Measurements from ENCODE around the gene PCDHGA11.

DNA sequence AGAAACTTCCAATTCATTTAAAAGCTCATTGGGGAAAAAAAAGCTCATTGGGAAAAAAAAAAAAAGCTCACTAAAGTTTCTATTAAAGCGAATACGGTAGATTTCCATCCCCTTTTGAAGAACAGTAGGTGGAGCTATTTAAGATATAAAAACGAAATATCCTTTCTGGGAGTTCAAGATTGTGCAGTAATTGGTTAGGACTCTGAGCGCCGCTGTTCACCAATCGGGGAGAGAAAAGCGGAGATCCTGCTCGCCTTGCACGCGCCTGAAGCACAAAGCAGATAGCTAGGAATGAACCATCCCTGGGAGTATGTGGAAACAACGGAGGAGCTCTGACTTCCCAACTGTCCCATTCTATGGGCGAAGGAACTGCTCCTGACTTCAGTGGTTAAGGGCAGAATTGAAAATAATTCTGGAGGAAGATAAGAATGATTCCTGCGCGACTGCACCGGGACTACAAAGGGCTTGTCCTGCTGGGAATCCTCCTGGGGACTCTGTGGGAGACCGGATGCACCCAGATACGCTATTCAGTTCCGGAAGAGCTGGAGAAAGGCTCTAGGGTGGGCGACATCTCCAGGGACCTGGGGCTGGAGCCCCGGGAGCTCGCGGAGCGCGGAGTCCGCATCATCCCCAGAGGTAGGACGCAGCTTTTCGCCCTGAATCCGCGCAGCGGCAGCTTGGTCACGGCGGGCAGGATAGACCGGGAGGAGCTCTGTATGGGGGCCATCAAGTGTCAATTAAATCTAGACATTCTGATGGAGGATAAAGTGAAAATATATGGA, 9.7 kb downstream of the PCDHGA11 start, which contains the start of gene PCDHGA12:
- TF ChIP-seq, protein P1, sequence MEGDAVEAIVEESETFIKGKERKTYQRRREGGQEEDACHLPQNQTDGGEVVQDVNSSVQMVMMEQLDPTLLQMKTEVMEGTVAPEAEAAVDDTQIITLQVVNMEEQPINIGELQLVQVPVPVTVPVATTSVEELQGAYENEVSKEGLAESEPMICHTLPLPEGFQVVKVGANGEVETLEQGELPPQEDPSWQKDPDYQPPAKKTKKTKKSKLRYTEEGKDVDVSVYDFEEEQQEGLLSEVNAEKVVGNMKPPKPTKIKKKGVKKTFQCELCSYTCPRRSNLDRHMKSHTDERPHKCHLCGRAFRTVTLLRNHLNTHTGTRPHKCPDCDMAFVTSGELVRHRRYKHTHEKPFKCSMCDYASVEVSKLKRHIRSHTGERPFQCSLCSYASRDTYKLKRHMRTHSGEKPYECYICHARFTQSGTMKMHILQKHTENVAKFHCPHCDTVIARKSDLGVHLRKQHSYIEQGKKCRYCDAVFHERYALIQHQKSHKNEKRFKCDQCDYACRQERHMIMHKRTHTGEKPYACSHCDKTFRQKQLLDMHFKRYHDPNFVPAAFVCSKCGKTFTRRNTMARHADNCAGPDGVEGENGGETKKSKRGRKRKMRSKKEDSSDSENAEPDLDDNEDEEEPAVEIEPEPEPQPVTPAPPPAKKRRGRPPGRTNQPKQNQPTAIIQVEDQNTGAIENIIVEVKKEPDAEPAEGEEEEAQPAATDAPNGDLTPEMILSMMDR (IDR thresholded peaks at IDR 0.05; ENCODE audit: poor library complexity), result no peak
- TF ChIP-seq EZH2 (IDR thresholded peaks at IDR 0.05; ENCODE audit: borderline replicate concordance) (no peak), EZH2phosphoT487 (IDR thresholded peaks at IDR 0.05; ENCODE audit: low read depth, severe bottlenecking, unreplicated experiment) (no peak)
